Raji (cell line): Measurements from ENCODE around the gene EYS.

ENCODE experiments used
- POLR2A ChIP-seq: IDR thresholded peaks from 2 replicates; pipeline ENCODE4 v1.6.1; 2011; ENCODE audit warnings: low read depth, low read length, control low read depth; ENCODE audit not compliant: insufficient read depth

The EYS gene

GRCh38 chr6:64817525-64817924, 889.5 kb downstream of the EYS start:
- TF ChIP-seq POLR2A: no peak

- TF ChIP-seq POLR2A: no peak
Observed at GRCh38 chr6:64815718-64816117, 891.3 kb downstream of the EYS start.

GRCh38 chr6:64812138-64812537, 894.9 kb downstream of the EYS start:
- TF ChIP-seq POLR2A: no peak

GRCh38 chr6:64811119-64811518, 895.9 kb downstream of the EYS start:
- no peak for TF ChIP-seq POLR2A

- TF ChIP-seq POLR2A: no peak
Observed at GRCh38 chr6:64807785-64808184, 899.2 kb downstream of the EYS start.

DNA sequence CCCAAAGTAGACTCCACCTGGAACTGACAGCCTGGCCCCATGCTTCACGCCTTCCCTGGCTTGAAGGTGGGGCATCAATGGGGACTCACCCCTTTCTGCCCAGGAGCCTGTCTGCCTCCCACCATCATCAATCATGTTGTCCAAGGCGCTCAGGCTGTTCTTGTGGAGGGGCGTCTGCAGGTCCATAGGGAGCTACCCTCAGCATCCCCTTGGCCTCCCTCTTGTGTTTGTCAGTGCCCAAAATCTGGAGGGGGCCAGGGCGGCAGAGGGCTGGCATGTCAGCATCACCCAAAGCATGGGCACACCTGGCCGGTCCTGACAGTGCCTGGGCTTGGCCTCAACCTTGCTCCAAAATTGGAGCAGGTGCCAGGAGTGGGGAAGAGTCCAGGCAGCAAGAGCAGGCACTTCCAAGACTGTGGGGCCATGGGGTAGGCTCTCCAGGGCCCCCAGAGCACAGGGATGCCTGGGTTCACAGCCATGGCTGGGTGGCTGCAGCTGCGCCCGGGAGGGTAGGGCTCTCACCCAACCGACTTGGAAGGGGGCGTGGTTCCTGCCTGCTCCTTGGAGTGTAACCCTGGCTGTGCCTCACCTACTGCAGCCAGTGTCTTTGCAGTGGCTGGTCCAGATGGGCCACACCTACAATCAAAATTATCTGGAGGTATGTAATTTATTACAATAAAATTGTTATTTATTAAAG, 903.4 kb downstream of the EYS start:
- TF ChIP-seq POLR2A: no peak

GRCh38 chr6:64792534-64792933, 914.5 kb downstream of the EYS start:
- TF ChIP-seq POLR2A: no peak

- no peak for TF ChIP-seq POLR2A
Observed at GRCh38 chr6:64789476-64789875, 917.5 kb downstream of the EYS start.

GRCh38 chr6:64786736-64787135, 920.3 kb downstream of the EYS start:
- no peak for TF ChIP-seq POLR2A

DNA sequence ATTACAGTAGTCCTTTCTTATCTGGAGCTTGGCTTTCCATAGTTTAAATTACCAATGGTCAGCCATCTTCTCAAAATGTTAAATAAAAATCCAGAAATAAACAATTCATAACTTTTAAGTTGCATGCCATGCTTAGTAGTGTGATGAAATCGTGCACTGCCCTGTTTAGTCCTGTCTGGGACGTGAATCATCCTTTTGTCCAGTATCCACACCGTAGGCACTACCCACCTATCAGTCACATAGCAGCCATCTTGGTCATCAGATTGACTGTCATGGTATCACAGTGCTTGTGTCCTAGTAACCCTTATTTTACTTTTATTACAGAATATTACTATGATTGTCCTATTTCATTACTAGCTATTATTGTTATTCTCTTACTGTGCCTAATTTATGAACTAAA, 924.1 kb downstream of the EYS start:
- no peak for TF ChIP-seq POLR2A

- TF ChIP-seq POLR2A: no peak
Observed at GRCh38 chr6:64777941-64778785, 928.9 kb downstream of the EYS start.

GRCh38 chr6:64776359-64776758, 930.7 kb downstream of the EYS start:
- no peak for TF ChIP-seq POLR2A

DNA sequence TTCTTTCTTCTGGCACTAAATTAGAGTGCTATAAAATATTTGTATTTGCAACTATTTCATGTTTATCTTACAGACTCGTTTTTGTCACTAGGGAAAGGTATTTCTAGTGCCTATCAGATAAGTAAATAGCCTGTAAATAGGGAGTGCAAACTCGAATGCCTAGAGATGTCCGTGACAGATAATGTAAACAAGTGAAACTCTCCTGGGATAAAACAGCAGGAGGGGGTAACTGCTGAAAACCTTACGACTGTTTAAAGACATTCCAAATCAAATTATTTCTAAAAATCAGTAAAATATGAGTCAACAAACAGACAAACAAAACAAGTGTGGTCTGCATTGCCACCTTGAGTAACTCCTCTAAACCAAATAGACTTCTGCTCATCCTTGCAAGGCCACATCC, 932.1 kb downstream of the EYS start:
- no peak for TF ChIP-seq POLR2A

GRCh38 chr6:64750910-64751309, 956.1 kb downstream of the EYS start:
- no peak for TF ChIP-seq POLR2A

GRCh38 chr6:64737418-64737817, 969.6 kb downstream of the EYS start:
- no peak for TF ChIP-seq POLR2A

DNA sequence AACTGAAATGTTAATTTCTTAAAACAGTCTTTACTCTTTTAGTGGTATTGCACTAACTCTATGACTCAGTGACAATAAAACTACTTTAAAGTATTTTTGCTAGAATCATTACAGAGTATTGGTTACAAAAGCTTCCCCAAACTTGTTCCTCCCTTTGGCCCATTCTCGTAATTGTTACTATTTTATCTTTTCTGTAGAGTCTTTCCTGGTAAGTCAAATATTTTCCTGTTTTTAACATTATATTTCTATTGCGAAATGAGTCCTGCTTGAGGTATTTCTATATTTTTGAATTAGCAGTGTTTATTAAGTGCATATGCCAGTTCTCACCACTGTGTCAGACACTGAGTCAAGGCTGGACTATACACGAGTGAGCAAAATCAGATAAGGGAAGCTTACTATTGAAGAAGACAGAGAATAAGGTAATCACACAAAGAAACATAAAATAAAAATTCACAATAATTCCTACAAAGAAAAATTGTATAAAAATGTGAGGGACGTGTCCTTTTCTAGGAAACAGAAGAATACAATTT, 970.5 kb downstream of the EYS start:
- TF ChIP-seq POLR2A: no peak

- TF ChIP-seq POLR2A: no peak
Observed at GRCh38 chr6:64733433-64733832, 973.6 kb downstream of the EYS start.

- no peak for TF ChIP-seq POLR2A
Observed at GRCh38 chr6:64732888-64733287, 974.1 kb downstream of the EYS start.
